GM23248 (cell line): ENCODE measurements around the gene LRBA.

Experiments used
- EZH2 ChIP-seq: fragments of 200-600 bp; sonication (generic); IDR thresholded peaks from 2 replicates; pipeline ENCODE4 v1.6.1; 2018; ENCODE audit warnings: antibody characterized with exemption, mild to moderate bottlenecking; ENCODE audit not compliant: insufficient read depth, poor library complexity, severe bottlenecking
- EZH2phosphoT487 ChIP-seq: fragments of 200-600 bp; sonication (generic); IDR thresholded peaks from 2 replicates; pipeline ENCODE4 v1.6.1; 2018; ENCODE audit warnings: antibody characterized with exemption, moderate library complexity, mild to moderate bottlenecking, low read depth; ENCODE audit not compliant: insufficient read depth

DNA sequence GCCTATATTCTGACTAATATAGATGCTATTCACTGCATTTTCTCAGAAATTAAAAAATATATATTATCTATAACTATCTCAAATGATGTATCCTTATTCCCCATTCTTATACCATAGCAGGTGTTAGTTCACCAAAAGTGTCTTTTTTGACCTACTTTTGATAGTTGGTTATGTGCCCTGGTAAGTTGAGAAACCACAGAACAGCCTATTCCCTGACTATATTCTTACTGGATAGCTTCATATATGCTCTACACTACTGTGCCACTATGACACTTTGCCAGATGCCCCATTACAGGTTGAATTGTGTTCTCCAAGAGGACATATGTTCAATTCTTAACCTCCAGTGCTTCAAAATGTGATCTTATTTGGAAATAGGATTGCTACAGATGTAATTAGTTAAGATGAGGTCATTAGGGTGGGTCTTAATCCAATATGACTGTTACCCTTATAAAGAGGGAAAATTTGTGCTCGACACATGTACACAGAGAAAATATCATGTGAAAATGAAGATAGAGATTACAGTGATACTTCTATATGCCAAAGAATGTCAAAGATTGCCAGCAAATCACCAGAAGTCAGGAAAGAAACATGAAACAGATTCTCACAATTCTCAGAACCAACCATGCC is 76.1 kb downstream of the LRBA start:
- TF ChIP-seq EZH2phosphoT487 (no peak), EZH2 (no peak)
